Smooth muscle cell (in vitro differentiated cells): ENCODE data around the gene KRT72. TPM values are rescaled to one million over a fixed set of nuclear protein-coding genes. Genes with fewer than 3 reads are reported as not detected.

Experiments
- DNase-seq: peaks from one replicate; lab custom pipeline; 2025; ENCODE audit not compliant: unreplicated experiment; lab: John Stamatoyannopoulos, UW
- H2AFZ ChIP-seq: fragments of 200-600 bp; sonication (generic); 2 replicates; pipeline ENCODE4 v1.6.0; 2016; ENCODE audit warnings: antibody characterized with exemption, low read depth, mild to moderate bottlenecking
- H3F3A ChIP-seq: fragments of 200-600 bp; sonication (generic); 2 replicates; pipeline ENCODE4 v1.6.0; 2017; ENCODE audit warnings: antibody characterized with exemption, low read depth
- H3K27ac ChIP-seq: fragments of 200-600 bp; sonication (generic); 2 replicates; pipeline ENCODE4 v1.5.1; 2016; ENCODE audit warnings: low read depth, mild to moderate bottlenecking
- H3K27me3 ChIP-seq: fragments of 200-600 bp; sonication (generic); 2 replicates; pipeline ENCODE4 v1.6.1; 2016; ENCODE audit warnings: low read depth, mild to moderate bottlenecking
- H3K36me3 ChIP-seq: fragments of 200-600 bp; sonication (generic); 2 replicates; pipeline ENCODE4 v1.5.1; 2016; ENCODE audit warnings: low read depth
- H3K4me1 ChIP-seq: fragments of 200-600 bp; sonication (generic); 2 replicates; pipeline ENCODE4 v1.5.1; 2016; ENCODE audit warnings: low read depth
- H3K4me2 ChIP-seq: fragments of 200-600 bp; sonication (generic); 2 replicates; pipeline ENCODE4 v1.6.0; 2016; ENCODE audit warnings: mild to moderate bottlenecking
- H3K4me3 ChIP-seq: fragments of 200-600 bp; sonication (generic); 2 replicates; pipeline ENCODE4 v1.5.1; 2016; ENCODE audit warnings: mild to moderate bottlenecking
- H3K79me2 ChIP-seq: fragments of 200-600 bp; sonication (generic); 2 replicates; pipeline ENCODE4 v1.6.0; 2016; ENCODE audit warnings: low read depth, mild to moderate bottlenecking
- H3K9ac ChIP-seq: fragments of 200-600 bp; sonication (generic); 2 replicates; pipeline ENCODE4 v1.6.0; 2016; ENCODE audit warnings: low read depth
- H3K9me3 ChIP-seq: fragments of 200-600 bp; sonication (generic); replicated peaks from 2 replicates; pipeline ENCODE4 v1.5.1; 2016; ENCODE audit warnings: low read depth
- H4K20me1 ChIP-seq: fragments of 200-600 bp; sonication (generic); 2 replicates; pipeline ENCODE4 v1.6.0; 2016; ENCODE audit warnings: low read depth
- CTCF ChIP-seq: fragments of 200-600 bp; sonication (generic); IDR thresholded peaks from 2 replicates; pipeline ENCODE4 v1.5.1; 2017; ENCODE audit warnings: borderline replicate concordance, mild to moderate bottlenecking, antibody characterized with exemption; ENCODE audit not compliant: insufficient read depth, poor library complexity, severe bottlenecking
- WGBS: methylation state at CpG from one replicate; pipeline ENCODE4 v1.1.7; 2016; ENCODE audit warnings: low lambda C conversion rate; 5-methylcytosine and 5-hydroxymethylcytosine counted together
- polyA plus RNA-seq: library from polyadenylated mRNA; unstranded; fragments of >200 nt; fragmentation: Nextera tagmentation; extraction: Ambion mirVana; gene quantifications from 2 replicates; pipeline ENCODE4 v1.2.1, GENCODE V29; 2016
- total RNA-seq: library from RNA; depleted of rRNA; stranded (reverse); fragments of >200 nt; gene quantifications from 2 replicates; pipeline ENCODE4 v1.2.3, GENCODE V29; 2014

The KRT72 gene
- total and polyA plus RNA-seq, 2 experiments from 2014 or later: not detected

DNA sequence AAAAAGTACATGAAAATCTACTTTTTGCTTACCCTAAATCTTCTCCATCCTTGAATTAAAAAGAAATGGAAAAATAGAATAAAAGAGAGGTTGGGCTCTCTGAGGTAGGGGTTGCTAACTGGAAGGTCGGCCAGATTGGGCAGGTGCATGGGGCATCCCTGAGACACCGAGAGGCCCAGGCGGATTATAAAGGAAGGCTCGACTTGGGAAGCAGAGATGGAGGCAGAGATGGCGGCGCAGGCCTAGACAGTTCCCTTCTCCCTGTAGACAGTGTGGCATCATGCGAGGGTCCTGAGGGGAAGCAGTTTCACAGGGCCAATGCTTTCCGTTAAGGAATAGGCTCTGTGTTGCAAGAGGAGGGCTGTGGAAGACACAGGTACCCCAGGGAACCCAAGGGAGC, 23.9 kb downstream of the KRT72 start:
- Histone ChIP-seq H3K9ac (no peak overlapping the region), H3K9me3 (no peaks in the 10 kb centered on the region), H3K4me1 (no peaks in the 10 kb centered on the region), H3K79me2 (no peaks in the 10 kb centered on the region), H3K27me3 (no peaks in the 10 kb centered on the region), H2AFZ (no peak overlapping the region), H3K4me2 (no peak overlapping the region), H3K4me3 (no peak overlapping the region), H4K20me1 (no peaks in the 10 kb centered on the region), H3F3A (no peaks in the 10 kb centered on the region), H3K36me3 (no peaks in the 10 kb centered on the region), H3K27ac (no peak overlapping the region)
- TF ChIP-seq CTCF: no peak
- WGBS: 98% methylated on average over 8 of the region's 8 CpGs
- no peak for DNase-seq

DNA sequence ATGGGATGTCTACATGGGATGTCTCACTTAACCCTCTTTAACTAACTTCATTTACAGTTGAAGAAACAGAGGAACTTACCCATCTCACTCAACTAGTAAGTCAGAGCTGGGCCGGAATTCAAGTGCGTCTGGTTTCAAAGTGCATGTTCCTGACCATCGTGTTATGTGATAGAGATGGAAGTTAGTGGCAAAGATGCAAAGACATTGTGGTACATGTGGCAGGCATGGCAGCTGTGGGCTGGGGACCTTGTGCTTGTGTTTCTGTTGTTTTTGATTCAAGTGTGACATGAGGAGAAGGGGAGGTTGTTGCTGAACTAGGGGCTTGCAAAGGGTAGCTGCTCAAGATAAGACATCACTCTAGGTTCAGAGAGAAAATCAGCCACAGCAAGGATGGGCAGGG, 25.3 kb downstream of the KRT72 start:
- DNase-seq: no peak
- H3K4me1 ChIP-seq: no peaks in the 10 kb centered on the region
- H3F3A ChIP-seq: no peaks in the 10 kb centered on the region
- no peak overlapping the region for H3K4me3 ChIP-seq
- H3K9me3 ChIP-seq: no peaks in the 10 kb centered on the region
- no peak overlapping the region for H3K27ac ChIP-seq
- WGBS: 96% methylated on average over 3 of the region's 3 CpGs
- H2AFZ ChIP-seq: no peak overlapping the region
- no peak for TF ChIP-seq CTCF
- H3K27me3 ChIP-seq: no peaks in the 10 kb centered on the region
- no peak overlapping the region for H3K9ac ChIP-seq
- no peaks in the 10 kb centered on the region for H3K36me3 ChIP-seq
- H3K4me2 ChIP-seq: no peak overlapping the region
- H3K79me2 ChIP-seq: no peaks in the 10 kb centered on the region
- no peaks in the 10 kb centered on the region for H4K20me1 ChIP-seq

DNA sequence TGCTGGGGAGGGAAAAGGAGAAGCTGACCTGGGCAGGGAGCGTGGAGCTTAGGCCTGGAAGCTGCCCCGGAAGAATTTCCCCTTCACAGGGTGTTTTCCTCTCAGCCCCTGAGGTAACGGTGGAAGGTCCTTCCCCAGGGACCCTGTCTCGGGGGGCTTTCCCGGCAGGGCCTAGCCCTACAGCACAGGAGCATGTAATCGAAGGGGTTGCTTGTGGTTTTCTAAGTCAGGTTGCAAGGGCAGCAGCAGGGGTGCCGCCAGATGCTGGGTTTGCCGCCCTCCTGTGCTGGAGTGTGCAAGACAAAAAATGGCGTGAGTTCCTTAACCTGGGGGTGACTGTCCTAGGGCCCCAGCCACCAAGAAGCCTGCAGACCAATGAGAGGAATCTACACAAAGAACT, 26.0 kb downstream of the KRT72 start:
- H3K36me3 ChIP-seq: no peaks in the 10 kb centered on the region

More for the DNA sequence above, 26.0 kb downstream of the KRT72 start:
- Histone ChIP-seq H3F3A (no peaks in the 10 kb centered on the region), H3K27ac (no peak overlapping the region), H3K9ac (no peak overlapping the region), H3K4me3 (no peak overlapping the region), H2AFZ (no peak overlapping the region), H4K20me1 (no peaks in the 10 kb centered on the region), H3K27me3 (no peaks in the 10 kb centered on the region), H3K79me2 (no peaks in the 10 kb centered on the region), H3K9me3 (no peaks in the 10 kb centered on the region), H3K4me2 (no peak overlapping the region), H3K4me1 (no peaks in the 10 kb centered on the region)
- TF ChIP-seq CTCF: no peak
- 89% methylated on average over 9 of the region's 9 CpGs for WGBS
- no peak for DNase-seq
